Right lobe of liver (tissue), 6 donors: ENCODE data around the gene EPB41L4B. TPM values are rescaled to one million over a fixed set of nuclear protein-coding genes. Genes with fewer than 3 reads are reported as not detected.
"Not testable (repeated sequence)": the region's sequence is repeated elsewhere in the genome, so short reads cannot be mapped to it uniquely, and the experiment has no call there.

Experiments used
- ATAC-seq, 4 donors: fragments of 200-7000 bp; cut with Tn5 transposase; one replicate each; pipeline ENCODE4 v1.9.1; 2020; ENCODE audit warnings: mild to moderate bottlenecking in 4 of 4, moderate library complexity in 4 of 4
- DNase-seq, 3 donors: peaks; one replicate each; pipeline ENCODE4 v3.0.0-alpha.2; 2020
- H3K27ac ChIP-seq, 3 donors: fragments of 200-600 bp; one replicate each; pipeline ENCODE4 v1.8.0; 2022
- H3K27me3 ChIP-seq, 2 donors: fragments of 200-600 bp; one replicate each; pipeline ENCODE4 v1.8.0; 2022
- H3K36me3 ChIP-seq, 4 donors: fragments of 200-600 bp; sonication (generic) in 1 of 4; one replicate each; pipeline versions ENCODE4 v1.5.1 to v1.8.0; 2017 to 2022; ENCODE audit warnings: control low read depth in 1 of 4
- H3K4me1 ChIP-seq, 4 donors: fragments of 200-600 bp; sonication (generic) in 1 of 4; one replicate each; pipeline versions ENCODE4 v1.5.1 to v1.8.0; 2017 to 2022; ENCODE audit warnings: control low read depth in 1 of 4
- H3K4me3 ChIP-seq, 3 donors: fragments of 200-600 bp; one replicate each; pipeline ENCODE4 v1.8.0; 2022
- H3K9me3 ChIP-seq, 4 donors: fragments of 200-600 bp; sonication (generic) in 1 of 4; one replicate each; pipeline versions ENCODE4 v1.5.1 to v1.8.0; 2017 to 2022; ENCODE audit warnings: control low read depth in 1 of 4
- CTCF ChIP-seq, 4 donors: fragments of 200-600 bp in 3 of 4; fragments of 450-650 bp in 1 of 4; IDR thresholded peaks; one replicate each; pipeline versions ENCODE4 v1.5.1 to v1.8.0; 2016 to 2022; ENCODE audit warnings: antibody characterized with exemption in 4 of 4, mild to moderate bottlenecking in 2 of 4
- POLR2A ChIP-seq: fragments of 450-650 bp; IDR thresholded peaks from one replicate; pipeline ENCODE4 v1.6.1; 2017; ENCODE audit warnings: antibody characterized with exemption, mild to moderate bottlenecking
- WGBS: methylation state at CpG from one replicate; pipeline ENCODE4 v1.1.6; 2018; ENCODE audit warnings: low coverage, low lambda C conversion rate; ENCODE audit not compliant: insufficient coverage; ENCODE audit errors: missing lambda C conversion rate; 5-methylcytosine and 5-hydroxymethylcytosine counted together
- intact Hi-C, 2 donors: fragments of 100-400 bp; cut with DNase I; formaldehyde crosslinking; loops; one replicate each; pipeline versions ENCODE4 v1.11.2 to v1.14.1; 2022
- total RNA-seq, 6 experiments: library from RNA; depleted of rRNA in 2 of 6; stranded (reverse); fragments of >200 nt in 2 of 6; fragmentation: NEBNext Ultra II Directional in 3 of 6; extraction: Animal tissue kit (Norgen Biotek cat#: 25700) in 3 of 6; gene quantifications; one replicate each; pipeline versions ENCODE4 v1.1.0 to v1.2.4, GENCODE V29; 2016 to 2023
- donor health status: DM: no; HTN: yes; CAD: no.
- donor health status: DM: no; HTN: no; CAD: no.
- donor health status: DM: no; HTN: no; CAD: no.
- donor health status: DM: no; HTN: yes; CAD: no.
- donor health status: DM: no; HTN: yes; CAD: no.

The EPB41L4B gene
- total RNA-seq, 6 experiments from 2014 or later = 29.0 to 89.0 (median 32.4) TPM

GRCh38 chr9:109346904-109347303 lies 26.0 kb upstream of the EPB41L4B start:
- Histone ChIP-seq H3K27ac (no peak overlapping the region), H3K9me3 (no peaks in the 10 kb centered on the region), H3K4me1 (no peaks in the 10 kb centered on the region), H3K4me3 (no peak overlapping the region), H3K27me3 (no peaks in the 10 kb centered on the region), H3K36me3 (no peaks in the 10 kb centered on the region)
- TF ChIP-seq POLR2A (no peak), CTCF (IDR thresholded peaks at IDR 0.05) (no peak)
- intact Hi-C loops = no loop called here
- DNase-seq = no peak
- ATAC-seq = no peak
- 81% methylated on average over 2 of the region's 3 CpGs for WGBS

GRCh38 chr9:109344866-109345265 lies 24.0 kb upstream of the EPB41L4B start:
- Histone ChIP-seq H3K9me3 (no peaks in the 10 kb centered on the region), H3K27me3 (no peaks in the 10 kb centered on the region), H3K36me3 (no peaks in the 10 kb centered on the region), H3K4me1 (no peaks in the 10 kb centered on the region), H3K4me3 (no peak overlapping the region), H3K27ac (no peak overlapping the region)
- 87% methylated on average over 3 of the region's 3 CpGs for WGBS
- intact Hi-C loops = no loop called here
- DNase-seq (no peak), ATAC-seq (no peak)
- no peak for TF ChIP-seq POLR2A
- TF ChIP-seq CTCF (IDR thresholded peaks at IDR 0.05) = no peak

- WGBS = 93% methylated on average over 4 of the region's 4 CpGs
- Histone ChIP-seq H3K36me3 (no peaks in the 10 kb centered on the region), H3K27ac (no peak overlapping the region), H3K4me1 (no peaks in the 10 kb centered on the region), H3K9me3 (no peaks in the 10 kb centered on the region), H3K4me3 (no peak overlapping the region), H3K27me3 (no peaks in the 10 kb centered on the region)
- intact Hi-C loops = no loop called here
- DNase-seq (no peak), ATAC-seq (no peak)
- TF ChIP-seq CTCF (IDR thresholded peaks at IDR 0.05) (no peak), POLR2A (no peak)
Observed at GRCh38 chr9:109342878-109343277, 22.0 kb upstream of the EPB41L4B start.

- H3K27ac ChIP-seq = no peak overlapping the region
Observed at GRCh38 chr9:109341561-109341960, 20.7 kb upstream of the EPB41L4B start.

GRCh38 chr9:109340979-109341378 lies 20.1 kb upstream of the EPB41L4B start:
- H3K36me3 ChIP-seq, H3K27me3 ChIP-seq, ATAC-seq, H3K4me1 ChIP-seq, H3K9me3 ChIP-seq, DNase-seq, intact Hi-C loops, H3K27ac ChIP-seq, H3K4me3 ChIP-seq: not testable (repeated sequence)
- 96% methylated on average over 7 of the region's 7 CpGs for WGBS

More at GRCh38 chr9:109341561-109341960, 20.7 kb upstream of the EPB41L4B start:
- no peaks in the 10 kb centered on the region for H3K4me1 ChIP-seq
- no peaks in the 10 kb centered on the region for H3K36me3 ChIP-seq
- TF ChIP-seq CTCF (IDR thresholded peaks at IDR 0.05) (no peak), POLR2A (no peak)
- no peak for DNase-seq
- H3K9me3 ChIP-seq = no peaks in the 10 kb centered on the region
- no peak overlapping the region for H3K4me3 ChIP-seq
- ATAC-seq = no peak
- no peaks in the 10 kb centered on the region for H3K27me3 ChIP-seq
- WGBS = 80% methylated on average over 5 of the region's 6 CpGs
- intact Hi-C loops = no loop called here
